H1 (cell line): ENCODE measurements around the gene NDUFS3. TPM values are rescaled to one million over a fixed set of nuclear protein-coding genes. Genes with fewer than 3 reads are reported as not detected.

ENCODE experiments used
- CTCF ChIA-PET: fragments of 300-600 bp; sonication (Branson Sonifier 250); formaldehyde crosslinking; loops from one replicate; lab custom pipeline; 2021; ENCODE audit not compliant: partially characterized antibody; lab: Charles Lee
- POLR2A ChIA-PET: fragments of 300-600 bp; sonication (Branson Sonifier 250); formaldehyde crosslinking; loops from one replicate; lab custom pipeline; 2021; ENCODE audit warnings: inconsistent platforms; ENCODE audit not compliant: partially characterized antibody; lab: Charles Lee
- DNase-seq, 2 experiments: peaks; one replicate each; pipeline versions ENCODE4 v3.0.0 to v3.0.0-alpha.2; 2010 to 2022; ENCODE audit warnings: low spot score in 2 of 2, low read depth in 1 of 2, mixed read lengths in 1 of 2
- FAIRE-seq: peaks from 2 replicates; lab custom pipeline; 2011; peaks lifted over from hg19 to GRCh38; lab: Jason Lieb, UNC
- H2AFZ ChIP-seq: 2 replicates; pipeline ENCODE4 v1.8.1; 2012; ENCODE audit warnings: low read length, inconsistent platforms
- H2AK5ac ChIP-seq: 2 replicates; pipeline ENCODE4 v1.6.1; 2013; ENCODE audit warnings: low read depth, low read length
- H2BK120ac ChIP-seq: replicated peaks from 2 replicates; pipeline ENCODE3; 2013; ENCODE audit warnings: low read depth, low read length, inconsistent platforms
- H2BK12ac ChIP-seq: 2 replicates; pipeline ENCODE4 v1.6.1; 2013; ENCODE audit warnings: low read depth, low read length
- H2BK15ac ChIP-seq: 2 replicates; pipeline ENCODE4 v1.6.1; 2013; ENCODE audit warnings: low read length
- H2BK20ac ChIP-seq: 2 replicates; pipeline ENCODE4 v1.6.1; 2013; ENCODE audit warnings: low read length
- H2BK5ac ChIP-seq: 2 replicates; pipeline ENCODE4 v1.6.1; 2013; ENCODE audit warnings: low read depth, low read length
- H3K14ac ChIP-seq: 2 replicates; pipeline ENCODE4 v1.6.1; 2013; ENCODE audit warnings: inconsistent platforms; ENCODE audit not compliant: insufficient read length
- H3K18ac ChIP-seq: 2 replicates; pipeline ENCODE4 v1.6.1; 2013; ENCODE audit warnings: low read length; ENCODE audit errors: extremely low read depth
- H3K23ac ChIP-seq: 2 replicates; pipeline ENCODE4 v1.6.1; 2013; ENCODE audit warnings: inconsistent platforms; ENCODE audit not compliant: insufficient read length
- H3K23me2 ChIP-seq: 2 replicates; pipeline ENCODE4 v1.6.1; 2013; ENCODE audit warnings: low read depth, low read length
- H3K27ac ChIP-seq: 2 replicates; pipeline ENCODE4 v1.6.1; 2011; ENCODE audit warnings: low read depth, low read length, inconsistent platforms
- H3K27me3 ChIP-seq, 4 experiments: replicated peaks in 1 of 4; 1 replicate in 1 of 4; 2 replicates in 3 of 4; pipeline versions ENCODE4 v1.6.1 to v1.8.1; 2011 to 2013; ENCODE audit warnings: low read length in 3 of 4, mild to moderate bottlenecking in 3 of 4, inconsistent platforms in 2 of 4, mixed read lengths in 2 of 4, moderate library complexity in 1 of 4; ENCODE audit not compliant: control insufficient read depth in 3 of 4, insufficient read depth in 3 of 4; ENCODE audit errors: extremely low read depth in 1 of 4
- H3K36me3 ChIP-seq, 4 experiments: 2 replicates each; pipeline versions ENCODE4 v1.6.1 to v1.8.1; 2011 to 2013; ENCODE audit warnings: mild to moderate bottlenecking in 4 of 4, low read length in 3 of 4, moderate library complexity in 2 of 4, control low read depth in 1 of 4, inconsistent platforms in 1 of 4; ENCODE audit not compliant: insufficient read depth in 4 of 4, control insufficient read depth in 2 of 4
- H3K4ac ChIP-seq: replicated peaks from 2 replicates; pipeline ENCODE3; 2013; ENCODE audit warnings: low read length, low read depth, mixed read lengths, inconsistent platforms; ENCODE audit not compliant: insufficient read length
- H3K4me1 ChIP-seq, 4 experiments: replicated peaks in 1 of 4; 1 replicate in 1 of 4; 2 replicates in 3 of 4; pipeline versions ENCODE4 v1.6.1 to v1.8.1; 2011 to 2013; ENCODE audit warnings: low read length in 3 of 4, inconsistent platforms in 2 of 4, mixed read lengths in 1 of 4; ENCODE audit not compliant: insufficient read depth in 4 of 4, control insufficient read depth in 3 of 4
- H3K4me2 ChIP-seq, 2 experiments: 2 replicates each; pipeline versions ENCODE4 v1.6.1 to v1.8.1; 2011 to 2013; ENCODE audit warnings: low read depth in 2 of 2, low read length in 2 of 2, control low read depth in 1 of 2, inconsistent platforms in 1 of 2, mild to moderate bottlenecking in 1 of 2; ENCODE audit not compliant: insufficient read depth in 1 of 2
- H3K4me3 ChIP-seq, 4 experiments: fragments of 200-600, 300-600 bp in 1 of 4; sonication (generic), shearing (Covaris generic), sonication (Bioruptor Twin) in 1 of 4; 2 replicates each; pipeline versions ENCODE4 v1.5.1 to v1.8.1; 2011 to 2016; ENCODE audit warnings: low read length in 4 of 4, low read depth in 3 of 4, control low read depth in 2 of 4, inconsistent platforms in 2 of 4, mild to moderate bottlenecking in 2 of 4, mixed read lengths in 1 of 4, moderate library complexity in 1 of 4; ENCODE audit not compliant: insufficient read depth in 2 of 4; ENCODE audit errors: extremely low read depth in 1 of 4
- H3K56ac ChIP-seq: replicated peaks from 2 replicates; pipeline ENCODE3; 2013; ENCODE audit warnings: low read depth, mild to moderate bottlenecking, mixed read lengths, low read length, inconsistent platforms; ENCODE audit not compliant: insufficient read length
- H3K79me1 ChIP-seq: 2 replicates; pipeline ENCODE4 v1.6.1; 2013; ENCODE audit warnings: low read depth, low read length, control low read depth
- H3K79me2 ChIP-seq, 2 experiments: 2 replicates each; pipeline versions ENCODE4 v1.6.1 to v1.8.1; 2012 to 2013; ENCODE audit warnings: low read length in 2 of 2, mild to moderate bottlenecking in 2 of 2, inconsistent platforms in 1 of 2; ENCODE audit not compliant: insufficient read depth in 2 of 2, control insufficient read depth in 1 of 2
- H3K9ac ChIP-seq, 4 experiments: replicated peaks in 1 of 4; 1 replicate in 1 of 4; 2 replicates in 3 of 4; pipeline versions ENCODE4 v1.6.1 to v1.8.1; 2011 to 2013; ENCODE audit warnings: low read depth in 3 of 4, low read length in 3 of 4, control low read depth in 2 of 4, mild to moderate bottlenecking in 2 of 4, moderate library complexity in 2 of 4, inconsistent platforms in 1 of 4; ENCODE audit errors: extremely low read depth in 1 of 4
- H3K9me3 ChIP-seq, 2 experiments: 2 replicates each; pipeline versions ENCODE4 v1.6.1 to v1.8.1; 2012 to 2013; ENCODE audit warnings: mild to moderate bottlenecking in 2 of 2, moderate library complexity in 2 of 2, control low read depth in 1 of 2, inconsistent platforms in 1 of 2, low read depth in 1 of 2, low read length in 1 of 2, mixed read lengths in 1 of 2; ENCODE audit not compliant: insufficient read depth in 2 of 2
- H4K20me1 ChIP-seq, 2 experiments: replicated peaks in 1 of 2; 2 replicates each; pipeline versions ENCODE3 to v1.8.1; 2011 to 2013; ENCODE audit warnings: inconsistent platforms in 2 of 2, low read length in 2 of 2, mild to moderate bottlenecking in 1 of 2; ENCODE audit not compliant: insufficient read depth in 2 of 2, control insufficient read depth in 1 of 2
- H4K5ac ChIP-seq: 2 replicates; pipeline ENCODE4 v1.6.1; 2013; ENCODE audit warnings: low read length, low read depth, mixed read lengths, inconsistent platforms; ENCODE audit not compliant: insufficient read length
- H4K8ac ChIP-seq: 2 replicates; pipeline ENCODE4 v1.8.0; 2013; ENCODE audit warnings: mild to moderate bottlenecking, moderate library complexity, low read length, inconsistent platforms; ENCODE audit not compliant: insufficient read depth; ENCODE audit errors: extremely low read depth
- H4K91ac ChIP-seq: replicated peaks from 2 replicates; pipeline ENCODE3; 2013; ENCODE audit warnings: low read length, mixed read lengths, inconsistent platforms; ENCODE audit not compliant: insufficient read length
- BCL11A ChIP-seq, 2 experiments: IDR thresholded peaks; one replicate each; pipeline ENCODE4 v1.6.1; 2011; ENCODE audit warnings: low read depth in 2 of 2, low read length in 2 of 2, mild to moderate bottlenecking in 2 of 2
- EGR1 ChIP-seq: IDR thresholded peaks from 2 replicates; pipeline ENCODE4 v1.6.1; 2011; ENCODE audit warnings: low read depth, low read length, borderline replicate concordance
- EP300 ChIP-seq, 2 experiments: IDR thresholded peaks; 1 replicate in 1 of 2; 2 replicates in 1 of 2; pipeline ENCODE4 v1.6.1; 2011 to 2012; ENCODE audit warnings: low read depth in 2 of 2, low read length in 2 of 2, mild to moderate bottlenecking in 2 of 2, borderline replicate concordance in 1 of 2, inconsistent platforms in 1 of 2, moderate library complexity in 1 of 2
- KDM1A ChIP-seq: fragments of 200-600, 300-600 bp; sonication (generic); IDR thresholded peaks from 2 replicates; pipeline ENCODE4 v1.7.1; 2016; ENCODE audit warnings: mild to moderate bottlenecking, low read length, borderline replicate concordance
- KDM4A ChIP-seq: IDR thresholded peaks from one replicate; pipeline ENCODE4 v1.7.1; 2012; ENCODE audit warnings: low read depth, mild to moderate bottlenecking, moderate library complexity, low read length, inconsistent platforms; ENCODE audit not compliant: severe bottlenecking
- SP4 ChIP-seq: IDR thresholded peaks from 2 replicates; pipeline ENCODE4 v1.6.1; 2012; ENCODE audit warnings: low read length, inconsistent platforms
- WGBS, 2 experiments: shearing (Covaris generic) in 1 of 2; methylation state at CpG; one replicate each; pipeline versions ENCODE4 v1.1.6 to v1.1.7; 2013 to 2015; ENCODE audit warnings: low lambda C conversion rate in 2 of 2, mixed read lengths in 2 of 2, inconsistent platforms in 1 of 2, low coverage in 1 of 2, missing lambda C conversion rate in 1 of 2; ENCODE audit not compliant: insufficient replicate concordance in 2 of 2, insufficient coverage in 1 of 2, insufficient read length in 1 of 2; ENCODE audit errors: extremely low coverage in 1 of 2, missing lambda C conversion rate in 1 of 2; 5-methylcytosine and 5-hydroxymethylcytosine counted together
- polyA plus RNA-seq, 7 experiments: library from polyadenylated mRNA; depleted of rRNA in 3 of 7; stranded (reverse) in 5 of 7; unstranded in 2 of 7; fragments of >200 nt in 5 of 7; fragments of 200-250 nt in 2 of 7; gene quantifications; 1 replicate in 5 of 7; 2 replicates in 1 of 7; 4 replicates in 1 of 7; pipeline versions ENCODE4 v1.2.1 to v1.2.3, GENCODE V29; 2011 to 2013; ENCODE audit warnings: missing spikeins in 2 of 7, mixed read lengths in 2 of 7
- total RNA-seq: library from RNA; stranded (reverse); fragmentation: NEBNext Ultra II Directional; extraction: Animal tissue kit (Norgen Biotek cat#: 25700); gene quantifications from 2 replicates; pipeline ENCODE4 v1.2.1, GENCODE V29; 2021

Gene NDUFS3
- total and polyA plus RNA-seq, 2 of the 8 experiments (the other 6 are each of a cell fraction or from before 2014, with no cell fraction given), result 135 to 241 TPM

GRCh38 chr11:47595967-47596366, 17.1 kb downstream of the NDUFS3 start:
- peaks cover 0 to 32% (median 26%) of the 10 kb centered on the region in 4 experiments; a peak in 6 of 7 replicates for H3K27me3 ChIP-seq
- POLR2A ChIA-PET, result interaction anchor here (1.1 to 5.1 kb wide), 4 partner anchors 10 to 25 kb away, joined by 3 to 42 read pairs (median 8); partner anchors contain the start of genes FAM180B, KBTBD4 and NDUFS3

More at GRCh38 chr11:47595967-47596366, 17.1 kb downstream of the NDUFS3 start:
- no peak overlapping the region for H3K18ac ChIP-seq
- no peaks in the 10 kb centered on the region for H3K79me2 ChIP-seq
- no peak overlapping the region for H2BK120ac ChIP-seq
- H3K9me3 ChIP-seq, result no peaks in the 10 kb centered on the region
- H2BK20ac ChIP-seq, result no peak overlapping the region
- H3K23me2 ChIP-seq, result peaks cover 2% of the 10 kb centered on the region; the same call in 1 of the 2 replicates
- 88% methylated on average over 1 of the region's 1 CpG; no CpG with 5 or more reads in 1 of the 2 experiments for WGBS, 2 experiments
- no peak overlapping the region for H2BK15ac ChIP-seq
- H3K4me1 ChIP-seq, result peaks cover 3 to 8% (median 4%) of the 10 kb centered on the region in 4 experiments; a peak in 6 of 7 replicates
- H2AFZ ChIP-seq, result no peak overlapping the region
- no peaks in the 10 kb centered on the region for H4K20me1 ChIP-seq
- TF ChIP-seq EP300 (IDR thresholded peaks at IDR 0.05; ENCODE audit: borderline replicate concordance in 1 of 2, low read depth in 2 of 2, low read length in 2 of 2) (no peak), EGR1 (no peak), BCL11A (IDR thresholded peaks at IDR 0.05; ENCODE audit: low read depth in 2 of 2, low read length in 2 of 2) (no peak), KDM1A (no peak), KDM4A (no peak), SP4 (no peak)
- no peaks in the 10 kb centered on the region for H3K36me3 ChIP-seq
- H3K14ac ChIP-seq, result no peak overlapping the region
- DNase-seq (no peak), FAIRE-seq (no peak)
- H2AK5ac ChIP-seq, result no peak overlapping the region
- H3K4me3 ChIP-seq, result no peak overlapping the region
- no peak overlapping the region for H3K23ac ChIP-seq
- H3K79me1 ChIP-seq, result no peaks in the 10 kb centered on the region
- no peak overlapping the region for H4K91ac ChIP-seq
- CTCF ChIA-PET, result interaction anchor here (0.6 to 2.6 kb wide), 5 partner anchors 10 to 30 kb away, joined by 3 to 9 read pairs (median 6); partner anchors contain the start of gene FAM180B
- no peak overlapping the region for H3K56ac ChIP-seq
- no peak overlapping the region for H3K9ac ChIP-seq
- no peak overlapping the region for H3K4me2 ChIP-seq
- H4K5ac ChIP-seq, result no peak overlapping the region
- no peak overlapping the region for H4K8ac ChIP-seq
- H3K4ac ChIP-seq, result no peak overlapping the region
- no peak overlapping the region for H2BK5ac ChIP-seq
- no peak overlapping the region for H2BK12ac ChIP-seq
- no peak overlapping the region for H3K27ac ChIP-seq
